Measurements from ENCODE around the gene PI4KA. TPM values are rescaled to one million over a fixed set of nuclear protein-coding genes. Genes with fewer than 3 reads are reported as not detected.
"Not testable (repeated sequence)": the region's sequence is repeated elsewhere in the genome, so short reads cannot be mapped to it uniquely, and the experiment has no call there.

PI4KA gene
- 82.6 TPM for polyA plus RNA-seq (ENCODE audit: insufficient read length)
- long read RNA-seq, donor 1, full-length matches to known transcripts = 5 of 99 reads
- long read RNA-seq, donor 1, partial matches to known transcripts = 94 of 99 reads
- long read RNA-seq, donor 1, other reads (novel, unspliced or antisense) = 0 of 99 reads
- long read RNA-seq, donor 2, full-length matches to known transcripts = 3 of 25 reads
- long read RNA-seq, donor 2, partial matches to known transcripts = 22 of 25 reads
- long read RNA-seq, donor 2, other reads (novel, unspliced or antisense) = 0 of 25 reads
- long read RNA-seq, donor 3, partial matches to known transcripts = 10 of 13 reads
- long read RNA-seq, donor 3, other reads (novel, unspliced or antisense) = 0 of 13 reads
- long read RNA-seq, donor 4 = 0 reads
- long read RNA-seq, donor 5, full-length matches to known transcripts = 4 of 10 reads
- long read RNA-seq, donor 5, partial matches to known transcripts = 6 of 10 reads
- long read RNA-seq, donor 5, other reads (novel, unspliced or antisense) = 0 of 10 reads
- long read RNA-seq, donor 6, partial matches to known transcripts = 10 of 11 reads
- long read RNA-seq, donor 6, other reads (novel, unspliced or antisense) = 0 of 11 reads
- long read RNA-seq, donor 7, full-length matches to known transcripts = 4 of 28 reads
- long read RNA-seq, donor 7, partial matches to known transcripts = 24 of 28 reads
- long read RNA-seq, donor 7, other reads (novel, unspliced or antisense) = 0 of 28 reads
- long read RNA-seq, donor 8, partial matches to known transcripts = 0 of 2 reads
- long read RNA-seq, donor 8, other reads (novel, unspliced or antisense) = 0 of 2 reads

GRCh38 chr22:20858615-20859416 lies at the start of gene PI4KA, which contains the start of gene SNAP29:
TSS of gene PI4KA (minus strand) at chr22:20858811. CDS start at chr22:20858725, 86 bp downstream.
TSS of gene SNAP29 (plus strand) at chr22:20859007. CDS start at chr22:20859111, 104 bp downstream.
- peak; percentile 95 for DNase-seq

GRCh38 chr22:20906387-20906767 lies 47.8 kb upstream of the PI4KA start:
- DNase-seq = no peak

GRCh38 chr22:20905415-20906386 lies 47.1 kb upstream of the PI4KA start:
- no peak for DNase-seq

GRCh38 chr22:20904980-20905355 lies 46.4 kb upstream of the PI4KA start:
- DNase-seq = no peak

- no peak for DNase-seq
These were observed 45.7 kb upstream of the PI4KA start for GRCh38 chr22:20904008-20904979.

GRCh38 chr22:20903093-20903492 lies 44.5 kb upstream of the PI4KA start:
- DNase-seq = no peak

GRCh38 chr22:20901093-20902033 lies 42.8 kb upstream of the PI4KA start:
- DNase-seq = not testable (repeated sequence)

GRCh38 chr22:20899827-20900423 lies 41.3 kb upstream of the PI4KA start:
- no peak for DNase-seq

- not testable (repeated sequence) for DNase-seq
These were observed 39.1 kb upstream of the PI4KA start for GRCh38 chr22:20897737-20898136.

GRCh38 chr22:20890975-20891374 lies 32.4 kb upstream of the PI4KA start:
- no peak for DNase-seq

GRCh38 chr22:20889904-20890540 lies 31.4 kb upstream of the PI4KA start:
- no peak for DNase-seq

- DNase-seq = no peak
These were observed 30.6 kb upstream of the PI4KA start for GRCh38 chr22:20889025-20889704.

- DNase-seq = no peak
These were observed 28.8 kb upstream of the PI4KA start for GRCh38 chr22:20887375-20887774.

GRCh38 chr22:20885557-20886323 lies 27.1 kb upstream of the PI4KA start:
- DNase-seq = peak; percentile 61

- DNase-seq = no peak
These were observed 26.5 kb upstream of the PI4KA start for GRCh38 chr22:20885017-20885556.

- no peak for DNase-seq
These were observed 25.8 kb upstream of the PI4KA start for GRCh38 chr22:20884454-20884853.

Measured in left kidney (tissue), 8 donors.